Measurements from ENCODE around the gene CCDC83. TPM values are rescaled to one million over a fixed set of nuclear protein-coding genes. Genes with fewer than 3 reads are reported as not detected.
"Not testable (repeated sequence)": the region's sequence is repeated elsewhere in the genome, so short reads cannot be mapped to it uniquely, and the experiment has no call there.

Gene CCDC83
- total RNA-seq, 4 donors from 2014 or later, result not detected

- TF ChIP-seq POLR2AphosphoS5 (IDR thresholded peaks at IDR 0.05) (peak in 2 of 3 donors; percentile 69 to 72), POLR2A (IDR thresholded peaks at IDR 0.05) (no peak), CTCF (IDR thresholded peaks at IDR 0.05) (peak; percentile 59 to 98), EP300 (IDR thresholded peaks at IDR 0.05) (no peak)
- Histone ChIP-seq H3K9me3 (no peaks in the 10 kb centered on the region), H3K4me3 (peak overlapping the region; percentile 56), H3K4me1 (peaks cover 12% of the 10 kb centered on the region), H3K27ac (peak overlapping the region; percentile 86), H3K36me3 (no peaks in the 10 kb centered on the region), H3K27me3 (no peaks in the 10 kb centered on the region)
- WGBS, result 0% methylated on average over 24 of the region's 62 CpGs
- peak; percentile 91 to 93 for DNase-seq (ENCODE audit: low spot score in 2 of 2)
Measured at GRCh38 chr11:85854557-85855340, 434 bp upstream of the CCDC83 start.

DNA sequence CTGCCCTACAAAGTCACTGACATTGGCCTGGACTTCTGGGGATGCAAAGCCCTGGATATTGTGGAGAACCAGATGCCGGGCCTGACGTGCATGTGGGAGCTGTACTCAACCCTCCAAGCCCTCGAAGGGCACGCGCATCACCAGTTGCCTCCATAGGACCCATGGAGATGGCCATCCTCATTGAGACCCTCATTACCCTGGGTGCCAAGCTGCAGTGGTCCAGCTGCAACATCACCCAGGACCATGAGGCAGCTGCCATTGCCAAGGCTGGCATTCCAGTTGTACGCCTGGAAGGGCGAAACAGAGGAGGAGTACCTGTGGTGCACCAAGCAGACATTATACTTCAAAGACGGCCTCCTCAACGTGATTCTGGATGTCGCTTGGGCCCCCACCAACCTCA is 1.9 kb downstream of the CCDC83 start:
- TF ChIP-seq EP300 (IDR thresholded peaks at IDR 0.05), result no peak
- H3K4me3 ChIP-seq, result no peak overlapping the region
- WGBS, result 86% methylated on average over 6 of the region's 10 CpGs
- DNase-seq (ENCODE audit: low spot score in 2 of 2), result no peak
- H3K27me3 ChIP-seq, result no peaks in the 10 kb centered on the region
- no peak overlapping the region for H3K27ac ChIP-seq
- H3K36me3 ChIP-seq, result no peaks in the 10 kb centered on the region
- H3K4me1 ChIP-seq, result peaks cover 12% of the 10 kb centered on the region
- H3K9me3 ChIP-seq, result no peaks in the 10 kb centered on the region

DNA sequence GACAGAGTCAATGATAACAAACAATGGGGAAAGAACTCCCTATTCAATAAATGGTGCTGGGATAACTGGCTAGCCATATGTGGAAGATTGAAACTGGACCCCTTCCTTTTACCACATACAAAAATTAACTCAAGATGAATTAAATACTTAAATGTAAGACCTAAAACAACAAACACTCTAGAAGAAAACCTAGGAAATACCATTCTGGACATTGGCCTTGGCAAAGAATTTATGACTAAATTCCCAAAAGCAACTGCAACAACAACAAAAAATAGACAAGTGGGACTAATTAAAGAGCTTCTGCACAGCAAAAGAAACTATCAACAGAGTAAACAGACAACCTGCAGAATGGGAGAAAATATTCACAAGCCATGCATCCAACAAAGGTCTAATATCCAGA is 4.4 kb downstream of the CCDC83 start:
- H3K4me3 ChIP-seq, H3K27ac ChIP-seq, H3K36me3 ChIP-seq: not testable (repeated sequence)

GRCh38 chr11:85863855-85864254 is 8.7 kb downstream of the CCDC83 start:
- 29% methylated on average over 1 of the region's 1 CpG for WGBS
- Histone ChIP-seq H3K36me3 (no peaks in the 10 kb centered on the region), H3K27ac (no peak overlapping the region), H3K27me3 (no peaks in the 10 kb centered on the region), H3K4me3 (no peak overlapping the region), H3K9me3 (no peaks in the 10 kb centered on the region), H3K4me1 (no peaks in the 10 kb centered on the region)
- DNase-seq (ENCODE audit: low spot score in 2 of 2), result no peak
- TF ChIP-seq EP300 (IDR thresholded peaks at IDR 0.05) (no peak), POLR2A (IDR thresholded peaks at IDR 0.05) (no peak), CTCF (IDR thresholded peaks at IDR 0.05) (no peak), POLR2AphosphoS5 (IDR thresholded peaks at IDR 0.05) (no peak)

More for the DNA sequence above, 4.4 kb downstream of the CCDC83 start:
- DNase-seq (ENCODE audit: low spot score in 2 of 2); H3K4me1 ChIP-seq; H3K9me3 ChIP-seq; H3K27me3 ChIP-seq: not testable (repeated sequence)

DNA sequence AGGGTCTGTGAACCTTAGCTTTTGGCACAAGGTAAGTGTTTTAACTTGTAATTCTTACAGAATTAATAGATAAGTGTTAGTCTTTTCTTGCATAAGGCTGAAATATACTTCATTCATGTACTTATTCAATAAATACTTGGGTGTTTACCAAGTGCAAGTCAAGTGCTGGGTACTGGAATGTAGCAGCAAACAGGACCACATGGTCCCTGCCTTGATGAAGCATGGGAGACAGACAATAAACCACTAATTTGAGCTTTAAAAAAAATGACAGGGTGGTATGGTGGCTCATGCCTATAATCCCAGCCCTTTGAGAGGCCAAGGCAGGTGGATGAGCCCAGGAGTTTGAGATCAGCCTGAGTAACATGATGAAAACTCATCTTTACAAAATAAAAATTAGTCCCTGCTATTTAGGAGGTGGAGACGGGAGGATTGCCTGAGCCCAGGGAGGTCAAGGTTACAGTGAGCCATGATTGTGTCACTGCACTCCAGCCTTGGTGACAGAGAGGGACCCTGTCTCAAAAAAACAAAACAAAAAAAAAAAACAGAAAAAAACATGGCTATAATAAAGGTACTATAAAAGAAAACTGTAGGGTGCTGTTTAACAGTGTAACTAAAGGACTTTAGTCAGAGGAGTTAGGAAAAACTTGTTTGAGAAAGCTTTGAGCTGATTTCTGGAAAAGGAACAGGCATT is 11.1 kb downstream of the CCDC83 start:
- H3K4me3 ChIP-seq, result no peak overlapping the region
- H3K4me1 ChIP-seq, result no peaks in the 10 kb centered on the region
- 91% methylated on average over 1 of the region's 1 CpG for WGBS
- no peaks in the 10 kb centered on the region for H3K27me3 ChIP-seq
- no peak for TF ChIP-seq EP300 (IDR thresholded peaks at IDR 0.05)
- no peak for TF ChIP-seq POLR2AphosphoS5 (IDR thresholded peaks at IDR 0.05)
- no peak for TF ChIP-seq POLR2A (IDR thresholded peaks at IDR 0.05)
- TF ChIP-seq CTCF (IDR thresholded peaks at IDR 0.05), result no peak
- no peak overlapping the region for H3K27ac ChIP-seq
- no peak for DNase-seq (ENCODE audit: low spot score in 2 of 2)
- no peaks in the 10 kb centered on the region for H3K9me3 ChIP-seq
- no peaks in the 10 kb centered on the region for H3K36me3 ChIP-seq

- 58% methylated on average over 3 of the region's 3 CpGs for WGBS
- H3K27me3 ChIP-seq, result no peaks in the 10 kb centered on the region
Measured at GRCh38 chr11:85867751-85868150, 12.6 kb downstream of the CCDC83 start.

More at GRCh38 chr11:85867751-85868150, 12.6 kb downstream of the CCDC83 start:
- Histone ChIP-seq H3K4me1 (no peaks in the 10 kb centered on the region), H3K4me3 (no peak overlapping the region), H3K9me3 (no peaks in the 10 kb centered on the region), H3K27ac (no peak overlapping the region), H3K36me3 (no peaks in the 10 kb centered on the region)
- DNase-seq (ENCODE audit: low spot score in 2 of 2), result no peak
- no peak for TF ChIP-seq POLR2AphosphoS5 (IDR thresholded peaks at IDR 0.05)
- no peak for TF ChIP-seq EP300 (IDR thresholded peaks at IDR 0.05)
- TF ChIP-seq CTCF (IDR thresholded peaks at IDR 0.05), result no peak
- TF ChIP-seq POLR2A (IDR thresholded peaks at IDR 0.05), result no peak
